ENCODE results near the gene PITPNB.

Gene PITPNB

DNA sequence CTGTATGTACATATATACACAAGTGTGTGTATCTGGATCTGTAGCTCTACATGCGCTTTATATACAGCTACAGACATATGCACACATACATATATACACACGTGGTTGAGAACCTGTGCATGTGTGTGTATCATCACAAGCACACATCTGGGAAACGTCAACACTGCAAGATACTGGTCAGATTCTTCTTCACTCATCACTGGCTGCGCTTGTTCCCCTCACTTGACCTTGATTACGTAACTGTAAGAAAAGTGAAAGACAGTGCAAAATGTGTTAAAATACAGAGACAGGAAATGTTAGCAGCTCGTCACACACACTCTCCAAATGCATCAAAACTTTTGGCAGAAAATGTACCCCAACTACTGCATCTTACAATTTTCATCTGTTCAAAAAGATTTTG is 65.6 kb downstream of the PITPNB start:
- DNase-seq, result peak; percentile 6

- DNase-seq, result no peak
Measured at GRCh38 chr22:27851974-27852746, 66.9 kb downstream of the PITPNB start.

DNA sequence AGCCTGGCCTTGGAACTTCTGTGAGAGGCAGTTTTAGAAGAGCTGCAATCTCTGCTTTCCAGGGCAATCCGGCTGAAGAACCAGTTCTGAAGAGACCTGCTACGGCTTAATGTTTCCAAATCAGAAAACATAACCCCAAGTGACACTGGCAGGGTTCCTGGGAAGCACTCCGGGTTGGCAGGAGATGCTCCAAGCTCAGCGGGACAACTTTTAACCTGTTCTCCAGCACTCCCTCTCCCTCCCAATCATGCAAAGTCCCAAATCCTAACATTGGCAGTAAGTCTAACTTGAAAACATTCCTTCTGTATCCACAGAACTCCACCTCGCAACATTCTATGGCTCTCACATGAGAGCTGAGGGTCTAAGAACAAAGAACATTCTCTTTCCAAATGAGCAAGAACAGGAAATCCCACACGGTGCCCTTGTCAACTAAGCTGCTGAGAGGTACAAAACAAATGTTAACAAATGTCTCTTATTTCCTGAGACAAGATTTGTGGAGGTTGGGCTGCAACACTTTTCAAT is 69.0 kb downstream of the PITPNB start:
- DNase-seq, result no peak

GRCh38 chr22:27848005-27848404 is 71.1 kb downstream of the PITPNB start:
- DNase-seq, result no peak

DNA sequence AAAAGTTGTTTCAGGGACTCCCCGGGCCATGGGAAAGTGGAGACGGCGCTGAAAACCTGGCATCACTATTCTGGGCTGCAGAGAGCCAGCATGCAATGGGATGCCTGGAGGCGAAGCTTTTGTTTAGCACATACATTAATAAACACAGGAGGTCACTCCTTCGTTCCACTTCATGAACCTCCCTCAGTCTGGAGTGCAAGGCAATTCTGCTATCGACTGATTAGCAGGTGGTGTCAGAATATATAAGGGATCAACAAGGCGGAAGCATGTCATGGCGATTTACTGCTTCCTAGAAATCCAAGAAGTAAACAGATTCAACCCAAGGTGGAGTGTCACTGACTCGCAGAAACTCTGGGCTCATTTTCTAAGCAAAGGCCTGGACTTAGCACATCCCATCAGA is 72.1 kb downstream of the PITPNB start:
- DNase-seq, result no peak

GRCh38 chr22:27846248-27846757 is 72.8 kb downstream of the PITPNB start:
- no peak for DNase-seq

- DNase-seq, result no peak
Measured at GRCh38 chr22:27845644-27846043, 73.4 kb downstream of the PITPNB start.

DNA sequence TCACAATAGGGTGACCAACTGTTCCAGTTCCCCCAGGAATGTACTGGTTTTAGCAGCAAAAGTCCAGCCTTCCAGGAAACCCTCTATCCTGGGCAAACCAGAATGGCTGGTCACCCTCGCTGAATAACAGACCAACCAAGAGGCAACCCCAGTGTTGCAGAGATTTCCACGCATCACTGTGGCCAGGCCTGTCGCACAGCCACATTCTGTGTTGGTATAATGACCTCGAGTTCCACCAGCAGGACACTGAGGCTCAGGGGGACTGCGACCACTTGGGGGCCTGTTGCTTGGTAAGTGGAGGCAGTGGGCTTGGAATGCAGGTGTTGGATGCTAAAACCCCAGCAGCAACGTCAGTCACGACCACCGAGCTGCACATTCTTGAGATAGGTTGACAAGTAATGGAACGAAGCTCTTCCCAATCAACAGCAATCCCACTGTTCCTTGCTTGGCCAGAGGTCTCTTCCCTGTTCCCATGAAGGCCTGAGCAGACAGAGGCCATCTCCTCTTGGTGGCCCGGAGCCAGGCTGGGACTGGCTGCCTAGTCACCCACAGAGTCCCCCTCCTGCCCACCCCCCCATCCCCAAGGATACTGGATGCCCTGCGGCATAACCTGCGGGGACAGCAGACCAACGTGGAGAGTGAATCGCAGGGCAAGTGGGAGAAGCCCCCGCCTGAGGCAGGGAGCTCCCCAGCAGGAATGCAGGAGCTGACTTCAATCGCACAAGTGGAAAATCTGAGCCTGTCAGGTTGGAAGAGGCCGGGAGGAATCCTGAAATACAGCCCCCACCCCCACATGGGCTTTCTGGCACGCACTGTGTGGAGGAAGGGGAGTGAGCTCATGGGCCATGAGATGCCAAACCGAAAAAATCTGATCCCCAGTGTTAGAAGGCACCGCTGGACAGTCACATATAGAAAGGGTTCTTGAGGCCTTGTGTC is 74.1 kb downstream of the PITPNB start:
- DNase-seq, result no peak

DNA sequence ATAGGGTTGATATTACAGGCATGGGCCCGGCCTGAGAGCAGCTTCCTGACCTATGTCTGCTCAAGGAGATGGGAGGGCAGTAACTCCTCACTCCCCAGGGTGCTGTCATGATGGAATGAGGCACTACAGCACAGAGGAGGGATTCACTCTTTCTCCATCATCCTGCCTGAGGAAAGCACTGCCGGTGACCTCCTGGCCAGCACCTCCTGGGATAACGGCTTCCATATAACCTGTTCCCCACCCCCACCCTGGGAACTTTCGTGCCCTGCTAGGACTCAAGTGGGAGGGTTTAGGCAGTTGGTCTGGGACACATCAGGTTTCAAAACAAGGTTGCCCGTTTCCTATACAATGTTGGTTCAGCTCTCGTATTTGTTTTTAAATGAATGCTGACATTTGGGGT is 74.8 kb downstream of the PITPNB start:
- no peak for DNase-seq

- no peak for DNase-seq
Measured at GRCh38 chr22:27843441-27843840, 75.6 kb downstream of the PITPNB start.

DNA sequence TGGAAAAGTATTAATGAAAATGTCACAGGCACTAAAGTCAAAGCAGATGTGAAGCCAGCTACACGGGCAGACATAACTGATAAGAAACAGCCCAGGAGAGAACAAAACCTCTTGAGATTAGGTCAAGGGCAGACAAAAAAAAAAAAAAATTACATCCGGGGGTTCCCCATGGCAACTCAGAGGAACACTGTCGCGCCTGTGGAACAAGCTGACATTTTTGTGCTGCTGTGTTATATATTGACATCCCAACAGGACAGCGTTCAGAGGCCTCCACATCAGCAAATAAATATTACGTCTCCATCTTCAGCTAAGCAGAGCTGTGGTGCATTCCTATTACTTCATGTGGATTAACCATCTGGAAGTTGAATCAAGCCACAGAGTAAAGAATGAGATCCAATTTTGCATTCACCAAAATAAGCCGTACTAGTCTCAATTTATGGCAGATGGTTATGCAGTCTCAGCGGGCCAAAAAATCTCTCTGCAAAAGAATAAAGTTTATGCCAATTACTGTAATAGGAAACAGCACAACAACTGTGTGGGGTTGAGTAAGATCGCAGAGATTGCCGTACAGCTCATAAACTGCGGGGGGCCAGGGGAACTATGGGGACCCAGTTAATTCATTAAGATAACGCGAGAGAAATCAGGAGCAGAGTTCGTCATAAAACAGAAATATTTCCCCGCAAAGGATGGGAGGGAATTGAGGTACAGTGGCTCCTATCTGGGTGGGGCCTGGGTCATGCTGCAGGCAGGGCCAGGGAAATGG is 76.2 kb downstream of the PITPNB start:
- DNase-seq, result no peak

DNA sequence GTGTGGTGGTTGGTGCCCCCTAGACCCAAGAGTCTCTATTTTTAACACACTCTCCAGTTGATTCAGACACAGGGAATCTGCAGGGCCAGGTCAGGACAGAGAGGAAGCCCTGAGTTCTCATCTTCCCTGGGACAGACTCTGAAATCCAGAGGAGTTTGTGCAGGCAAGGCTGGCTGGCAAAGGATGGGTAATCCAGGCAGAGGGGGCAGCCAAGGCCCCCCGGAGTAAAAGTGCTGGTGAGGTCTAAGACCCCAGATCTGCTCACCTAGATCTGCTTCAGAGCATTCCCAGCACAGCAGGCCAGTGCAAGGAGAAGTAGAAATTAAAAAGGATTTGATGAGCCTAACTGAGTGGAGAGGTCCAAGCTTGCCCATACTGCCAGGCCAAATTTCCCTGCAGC is 76.9 kb downstream of the PITPNB start:
- no peak for DNase-seq

GRCh38 chr22:27840436-27840835 is 78.6 kb downstream of the PITPNB start:
- DNase-seq, result no peak

DNA sequence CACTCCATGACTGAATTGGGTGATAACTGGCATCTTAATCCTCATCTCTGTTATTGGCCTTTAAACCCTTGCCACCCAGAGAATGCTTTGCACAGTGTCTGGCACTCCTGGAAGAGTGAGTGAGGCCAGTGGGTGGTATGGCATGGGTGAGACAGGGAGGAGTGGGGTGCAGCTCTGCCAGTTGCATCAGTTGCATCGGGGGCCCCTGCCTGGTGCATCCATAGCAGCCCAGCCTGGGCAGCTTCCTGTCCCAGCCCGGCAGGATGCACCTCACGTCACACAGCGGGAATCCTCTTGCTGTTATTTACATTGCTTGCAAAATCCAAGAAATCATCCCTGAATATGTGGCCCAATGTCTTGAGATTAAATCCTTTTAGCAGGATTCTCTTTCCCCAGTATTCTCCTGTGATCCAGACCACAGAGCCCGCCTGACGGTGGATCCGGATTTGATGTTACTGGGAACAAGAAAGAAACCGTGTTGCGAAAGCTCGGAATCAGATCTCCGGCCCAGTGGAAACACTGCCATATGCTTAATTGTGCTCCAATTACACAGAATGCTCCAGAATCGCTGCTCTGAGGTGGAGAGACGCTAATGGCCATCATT is 79.9 kb downstream of the PITPNB start:
- no peak for DNase-seq

DNA sequence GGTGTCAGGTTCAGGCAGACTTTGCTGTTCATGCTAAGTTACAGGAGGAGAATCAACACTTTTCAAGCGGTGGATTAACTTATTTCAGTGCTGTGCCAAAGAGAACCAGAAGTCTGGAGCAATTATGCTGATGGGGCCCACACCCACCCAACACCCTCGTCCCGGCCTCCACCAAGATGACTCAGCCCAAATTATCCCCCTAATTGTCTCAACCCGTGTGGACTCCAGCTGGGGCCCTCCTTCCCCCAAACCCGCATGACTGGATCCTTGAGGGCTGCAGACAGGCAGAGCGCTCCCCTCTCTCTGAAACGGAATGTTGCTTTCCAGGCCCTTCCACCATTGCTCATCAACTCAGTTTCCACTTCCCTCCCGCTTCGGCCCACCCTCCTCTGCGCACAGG is 82.9 kb downstream of the PITPNB start:
- DNase-seq, result no peak

DNA sequence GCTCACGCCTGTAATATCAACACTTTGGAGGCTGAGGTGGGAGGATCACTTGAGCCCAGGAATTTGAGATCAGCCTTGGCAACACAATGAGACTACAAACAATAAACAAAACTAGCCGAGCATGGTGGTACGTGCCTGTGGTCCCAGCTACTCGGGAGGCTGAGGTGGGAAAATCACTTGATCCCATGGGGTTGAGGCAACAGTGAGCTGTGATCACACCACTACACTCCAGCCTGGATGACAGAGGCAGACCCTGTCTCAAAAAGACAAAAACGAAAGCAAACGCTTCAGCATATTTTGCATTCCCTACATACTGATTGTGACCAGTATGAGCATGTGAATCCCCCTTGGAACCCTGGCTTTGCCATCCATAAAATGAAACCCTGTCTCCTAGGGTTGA is 83.6 kb downstream of the PITPNB start:
- no peak for DNase-seq

DNA sequence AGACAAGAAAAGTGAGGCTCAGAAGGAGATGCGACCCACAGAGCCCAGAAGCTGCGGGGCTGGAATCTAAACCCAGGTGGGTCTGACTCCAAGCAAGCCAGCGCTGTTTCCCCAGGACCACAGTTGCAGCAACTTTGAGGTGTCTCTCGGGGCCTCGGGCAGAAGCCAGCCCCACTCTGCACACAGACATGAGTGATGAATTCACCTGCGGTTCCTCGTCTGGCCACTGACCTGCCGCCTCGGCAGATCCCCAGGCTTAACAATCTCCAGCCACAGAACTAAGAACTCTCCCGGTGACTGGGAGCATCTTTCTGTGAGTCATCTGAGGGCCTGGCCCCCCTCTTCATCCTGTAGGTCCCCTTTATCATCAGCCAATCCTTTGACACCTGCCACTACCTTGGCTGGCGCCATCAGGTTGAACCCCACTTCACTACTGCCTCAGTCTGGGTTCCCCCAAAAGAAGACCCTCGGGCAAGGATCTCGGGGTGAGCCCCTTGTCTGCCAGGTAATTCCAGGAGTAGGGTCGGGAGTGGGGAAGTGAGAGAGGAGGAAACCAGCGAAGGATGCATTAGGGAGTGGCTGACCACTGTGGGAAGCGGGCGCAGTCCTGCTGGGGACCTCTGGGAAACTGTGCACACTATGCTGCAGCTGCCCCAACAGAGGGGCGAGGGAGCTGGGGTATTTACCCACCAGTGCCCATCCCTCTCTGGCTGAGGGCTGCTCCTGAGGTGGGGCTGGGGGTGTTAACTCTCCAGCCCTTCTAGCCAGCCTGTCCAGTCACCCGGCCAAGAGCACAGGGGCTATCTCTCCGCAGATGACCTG is 84.5 kb downstream of the PITPNB start:
- DNase-seq, result no peak

DNA sequence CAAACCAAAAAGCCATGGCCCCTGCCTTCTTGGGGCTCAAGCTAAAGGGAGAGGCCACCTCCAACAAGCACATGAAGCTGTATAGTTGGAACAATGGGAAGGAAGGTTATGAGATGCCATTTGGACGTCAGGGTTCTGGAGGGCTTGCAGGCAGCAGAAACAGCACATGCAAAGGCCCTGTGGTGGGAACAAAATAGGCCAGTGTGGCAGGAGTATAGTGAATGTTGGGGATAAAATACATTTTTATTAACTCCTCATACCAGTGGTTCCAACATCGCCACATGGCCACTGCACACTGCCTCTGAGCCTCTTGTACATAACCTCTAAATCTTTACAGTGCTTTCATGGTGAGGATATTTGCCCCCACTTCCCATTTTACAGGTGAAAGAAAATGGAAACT is 85.3 kb downstream of the PITPNB start:
- DNase-seq, result no peak

- no peak for DNase-seq
Measured at GRCh38 chr22:27832606-27833005, 86.5 kb downstream of the PITPNB start.

DNA sequence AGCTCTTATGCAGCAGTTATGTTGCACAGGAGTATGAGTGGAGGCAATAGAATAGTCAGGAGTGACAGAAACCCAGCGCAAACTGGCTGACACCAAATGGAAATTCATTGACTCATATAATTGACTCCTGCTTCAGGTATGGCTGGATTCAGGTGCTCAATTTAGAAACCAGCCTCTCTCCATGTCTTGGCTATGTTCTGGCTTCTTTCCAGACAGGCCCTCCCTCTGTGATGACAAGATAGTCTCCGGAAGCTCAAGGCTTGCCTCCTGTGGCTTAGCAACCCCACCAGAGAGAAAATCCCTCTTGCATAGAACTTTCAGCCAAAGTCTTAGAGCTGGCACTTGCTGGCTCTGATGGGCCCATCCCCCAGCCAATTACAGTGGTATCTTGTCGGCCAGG is 89.4 kb downstream of the PITPNB start:
- no peak for DNase-seq

All from CD4-positive, alpha-beta T cell treated with Interleukin-17A for 1 hour (primary cell).